HG03103 (cell line): Measurements from ENCODE around the gene ANKH.

Experiments used
- ATAC-seq: cut with Tn5 transposase; IDR thresholded peaks from one replicate; pipeline ENCODE4 v1.9.1; 2021; ENCODE audit warnings: low read depth; ENCODE audit not compliant: unreplicated experiment

ANKH gene

GRCh38 chr5:14672082-14672481 is 199.5 kb downstream of the ANKH start:
- no peak for ATAC-seq

GRCh38 chr5:14671414-14671813 is 200.2 kb downstream of the ANKH start:
- no peak for ATAC-seq

DNA sequence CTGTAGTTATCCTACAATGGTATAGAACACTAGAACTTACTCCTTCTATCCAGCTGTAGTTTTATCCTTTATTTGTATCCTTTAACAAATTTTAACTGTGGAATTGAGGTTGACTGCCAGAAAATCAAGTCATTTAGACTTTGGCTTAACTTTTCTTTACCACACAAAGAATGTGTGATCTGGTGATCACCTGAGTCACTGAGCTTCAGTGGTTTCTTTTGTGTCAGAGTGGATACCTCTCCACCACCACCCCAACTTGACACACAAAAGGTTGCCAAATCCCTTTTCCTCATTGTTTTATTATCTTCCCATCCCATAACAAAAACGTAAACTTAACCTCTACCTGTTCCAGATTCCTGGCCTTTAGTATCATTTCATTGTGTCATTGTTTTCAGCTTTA is 201.6 kb downstream of the ANKH start:
- ATAC-seq: no peak

GRCh38 chr5:14669415-14669814 is 202.2 kb downstream of the ANKH start:
- ATAC-seq: no peak

- no peak for ATAC-seq
These were observed 203.4 kb downstream of the ANKH start for GRCh38 chr5:14668181-14668591.

GRCh38 chr5:14667770-14668169 is 203.8 kb downstream of the ANKH start:
- no peak for ATAC-seq

DNA sequence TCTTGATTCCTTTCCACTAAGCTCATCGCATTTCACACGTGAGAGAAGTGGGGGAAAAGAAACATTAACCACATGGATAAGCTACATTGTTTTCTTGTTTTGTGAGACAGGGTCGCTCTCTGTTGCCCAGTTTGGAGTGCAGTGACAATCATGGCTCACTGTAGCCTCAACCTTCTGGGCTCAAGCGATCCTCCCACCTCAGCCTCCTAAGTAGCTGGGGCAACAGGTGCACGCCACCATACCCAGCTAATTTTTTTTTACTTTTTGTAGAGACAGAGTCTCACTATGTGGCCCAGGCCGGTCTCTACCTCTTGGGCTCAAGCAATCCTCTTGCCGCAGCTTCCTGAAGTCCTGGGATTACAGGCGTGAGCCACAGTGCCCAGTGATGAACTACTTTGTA is 204.3 kb downstream of the ANKH start:
- no peak for ATAC-seq

DNA sequence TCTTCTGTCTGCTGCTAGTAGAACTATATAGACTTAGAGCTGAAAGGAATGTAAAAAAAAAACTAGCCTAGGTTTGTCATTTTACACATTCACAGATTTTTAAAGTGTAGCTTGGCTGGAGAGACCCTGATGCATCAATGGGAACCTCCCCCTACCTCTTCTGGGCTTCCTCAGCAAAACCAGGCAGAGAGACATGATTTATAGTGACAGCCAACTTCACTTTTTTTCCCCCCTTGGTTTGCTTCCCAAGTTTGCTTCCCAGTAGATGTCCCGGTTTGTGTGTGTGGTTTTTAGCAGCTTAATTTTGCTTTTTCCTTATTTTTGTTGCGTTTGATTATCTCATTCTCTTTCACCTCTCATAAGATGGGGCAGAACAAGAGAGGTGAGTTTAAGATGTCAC is 205.2 kb downstream of the ANKH start:
- no peak for ATAC-seq

DNA sequence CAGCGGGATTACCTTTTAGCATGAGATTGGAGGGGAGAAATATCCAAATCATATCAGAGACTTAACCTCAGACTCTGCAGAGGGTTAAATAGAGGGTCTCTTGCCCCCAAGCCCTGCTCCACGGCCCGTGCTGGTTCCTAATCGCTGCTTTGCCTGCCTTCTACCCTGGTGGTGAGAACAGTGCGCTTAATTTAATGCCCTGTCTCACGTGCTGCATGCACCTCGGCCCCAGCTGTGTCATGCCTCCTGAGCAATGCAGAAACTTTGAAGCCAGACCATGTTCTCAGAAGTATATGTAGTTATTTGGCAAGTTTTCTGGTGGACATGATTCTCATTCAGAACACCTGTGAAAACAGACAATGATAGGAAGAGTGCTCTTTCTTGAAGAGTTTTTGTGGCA is 205.6 kb downstream of the ANKH start:
- ATAC-seq: peak; percentile 28

GRCh38 chr5:14665101-14665822 is 206.3 kb downstream of the ANKH start:
- no peak for ATAC-seq

GRCh38 chr5:14664270-14665100 is 207.1 kb downstream of the ANKH start, which contains the start of gene OTULIN:
OTULIN (plus strand) TSS chr5:14664718; CDS start chr5:14664826, 108 bp downstream.
- ATAC-seq: peak; percentile 66

DNA sequence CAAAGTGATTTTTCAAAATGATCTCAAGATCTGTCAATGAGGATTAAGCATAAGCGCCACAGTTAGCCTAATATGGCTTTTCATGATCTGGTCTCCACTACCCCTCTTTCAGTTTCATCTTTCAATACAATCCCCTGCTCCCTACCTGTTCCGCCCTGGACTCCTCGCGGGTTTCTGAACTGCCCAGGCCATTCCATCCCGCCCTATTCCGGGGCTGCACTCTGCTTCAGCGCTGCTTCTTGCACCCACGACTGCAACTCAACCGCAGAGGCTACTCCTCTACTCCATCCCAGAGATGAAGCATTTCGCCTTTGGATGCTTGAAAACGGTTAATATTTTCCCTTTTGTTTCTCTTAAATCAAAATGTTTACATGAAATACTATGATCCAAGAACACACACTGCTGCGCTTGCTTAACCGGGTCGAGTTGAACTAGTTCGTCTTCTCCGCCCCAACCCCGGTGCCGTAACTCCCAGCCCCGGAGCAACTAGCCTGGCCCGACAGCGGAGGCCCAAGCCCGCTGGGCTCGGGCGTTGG is 207.8 kb downstream of the ANKH start:
- ATAC-seq: peak; percentile 23

- no peak for ATAC-seq
These were observed 208.8 kb downstream of the ANKH start for GRCh38 chr5:14662721-14663260.

DNA sequence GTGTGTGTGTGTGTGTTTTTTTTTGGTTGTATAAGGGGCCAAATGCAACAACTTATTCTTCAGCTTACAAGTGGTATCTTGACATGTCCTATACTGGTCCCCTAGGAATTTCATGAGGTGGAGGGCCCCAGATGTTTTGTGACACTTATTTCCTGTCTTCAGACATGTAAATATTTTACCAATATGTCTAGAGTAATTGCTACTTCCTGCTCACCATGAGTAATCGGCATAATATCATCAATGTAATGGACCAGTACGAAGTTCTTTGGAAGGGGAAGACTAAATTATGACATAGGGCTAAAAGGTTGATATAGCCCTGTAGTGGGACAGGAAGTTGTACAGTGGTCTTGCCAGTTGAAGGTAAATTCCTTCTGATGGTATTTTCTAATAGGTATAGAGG is 210.7 kb downstream of the ANKH start:
- no peak for ATAC-seq

- ATAC-seq: no peak
These were observed 211.6 kb downstream of the ANKH start for GRCh38 chr5:14659821-14660607.

DNA sequence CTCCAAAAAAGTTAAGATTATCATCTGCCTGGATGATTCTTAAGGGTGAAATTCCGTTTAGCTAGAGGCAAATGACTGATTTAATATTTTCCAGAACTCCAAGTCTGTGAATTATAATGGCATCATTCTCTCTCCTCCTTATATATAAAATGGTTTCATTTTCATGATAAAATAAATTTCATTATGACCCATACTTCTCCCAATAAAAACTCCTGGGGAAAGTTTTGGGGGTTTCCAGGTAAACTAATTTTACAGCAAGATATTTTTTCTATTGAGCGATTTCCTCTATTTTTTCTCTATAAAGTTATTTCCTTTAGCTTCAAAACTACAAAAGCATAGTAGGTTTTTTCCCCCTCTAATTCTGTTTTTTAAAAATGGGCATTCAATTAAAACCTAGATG is 214.7 kb downstream of the ANKH start:
- ATAC-seq: no peak

DNA sequence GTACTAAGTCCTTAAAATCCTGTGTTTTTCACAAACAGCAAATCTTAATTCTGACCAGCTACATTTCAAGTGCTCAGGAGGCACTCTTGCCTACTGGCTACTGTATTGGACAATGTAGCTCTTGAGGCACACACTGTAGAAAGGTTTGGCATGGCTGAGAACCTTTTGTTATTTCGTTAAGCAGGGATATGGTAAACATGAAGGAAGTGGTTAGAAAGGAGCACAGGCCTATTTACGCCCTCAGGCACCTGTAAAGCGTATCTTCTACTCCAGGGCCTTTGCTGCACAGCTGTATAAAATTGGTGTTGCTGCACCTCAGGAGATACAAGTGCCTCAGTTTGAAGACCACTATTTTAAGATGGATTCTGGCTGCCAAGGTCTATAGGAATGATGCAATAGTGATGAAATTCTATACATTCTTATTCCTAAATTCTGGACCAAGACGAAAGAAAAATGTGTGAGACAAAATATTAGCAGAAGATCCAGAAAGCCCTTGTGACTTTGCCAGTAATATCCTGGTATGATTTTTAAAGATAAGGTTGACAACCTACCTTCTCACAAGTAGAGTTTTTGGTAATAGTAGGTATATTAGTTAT is 216.3 kb downstream of the ANKH start:
- ATAC-seq: no peak
